ENCODE data around the gene ATG16L1. TPM values are rescaled to one million over a fixed set of nuclear protein-coding genes. Genes with fewer than 3 reads are reported as not detected.

The ATG16L1 gene
- polyA plus RNA-seq, 1 donor, result 17.4 TPM

- DNase-seq (ENCODE audit: low read depth), result no peak
Observed at GRCh38 chr2:233290051-233290845, 38.8 kb downstream of the ATG16L1 start.

- DNase-seq (ENCODE audit: low read depth), result no peak
Observed at GRCh38 chr2:233295891-233296290, 44.4 kb downstream of the ATG16L1 start.

GRCh38 chr2:233297076-233297475 is 45.6 kb downstream of the ATG16L1 start:
- DNase-seq (ENCODE audit: low read depth), result no peak

- DNase-seq (ENCODE audit: low read depth), result no peak
Observed at GRCh38 chr2:233300401-233300800, 48.9 kb downstream of the ATG16L1 start.

- no peak for DNase-seq (ENCODE audit: low read depth)
Observed at GRCh38 chr2:233301248-233301647, 49.8 kb downstream of the ATG16L1 start.

- no peak for DNase-seq (ENCODE audit: low read depth)
Observed at GRCh38 chr2:233301811-233302210, 50.3 kb downstream of the ATG16L1 start.

- DNase-seq (ENCODE audit: low read depth), result no peak
Observed at GRCh38 chr2:233303252-233303651, 51.8 kb downstream of the ATG16L1 start.

GRCh38 chr2:233307565-233307964 is 56.1 kb downstream of the ATG16L1 start, which contains the start of gene SAG:
SAG (plus strand) TSS chr2:233307816; CDS start chr2:233309190, 1,374 bp downstream.
- no peak for DNase-seq (ENCODE audit: low read depth)

GRCh38 chr2:233311241-233311926 is 59.9 kb downstream of the ATG16L1 start:
- no peak for DNase-seq (ENCODE audit: low read depth)

- DNase-seq (ENCODE audit: low read depth), result no peak
Observed at GRCh38 chr2:233312874-233313273, 61.4 kb downstream of the ATG16L1 start.

GRCh38 chr2:233314180-233314925 is 62.9 kb downstream of the ATG16L1 start:
- no peak for DNase-seq (ENCODE audit: low read depth)

GRCh38 chr2:233317196-233317943 is 65.9 kb downstream of the ATG16L1 start:
- no peak for DNase-seq (ENCODE audit: low read depth)

GRCh38 chr2:233319256-233319655 is 67.8 kb downstream of the ATG16L1 start:
- DNase-seq (ENCODE audit: low read depth), result no peak

- no peak for DNase-seq (ENCODE audit: low read depth)
Observed at GRCh38 chr2:233320470-233320869, 69.0 kb downstream of the ATG16L1 start.

- no peak for DNase-seq (ENCODE audit: low read depth)
Observed at GRCh38 chr2:233321166-233321565, 69.7 kb downstream of the ATG16L1 start.

GRCh38 chr2:233323851-233324250 is 72.4 kb downstream of the ATG16L1 start:
- no peak for DNase-seq (ENCODE audit: low read depth)

GRCh38 chr2:233325256-233325655 is 73.8 kb downstream of the ATG16L1 start:
- no peak for DNase-seq (ENCODE audit: low read depth)

GRCh38 chr2:233325814-233326213 is 74.3 kb downstream of the ATG16L1 start:
- DNase-seq (ENCODE audit: low read depth), result no peak

GRCh38 chr2:233326500-233326899 is 75.0 kb downstream of the ATG16L1 start:
- no peak for DNase-seq (ENCODE audit: low read depth)

- no peak for DNase-seq (ENCODE audit: low read depth)
Observed at GRCh38 chr2:233328922-233329321, 77.4 kb downstream of the ATG16L1 start.

- no peak for DNase-seq (ENCODE audit: low read depth)
Observed at GRCh38 chr2:233329489-233330135, 78.1 kb downstream of the ATG16L1 start.
